ENCODE data around the gene RFTN1. TPM values are rescaled to one million over a fixed set of nuclear protein-coding genes. Genes with fewer than 3 reads are reported as not detected.

RFTN1 gene
- total and polyA plus RNA-seq, 2 donors (not counting 3 experiments of a cell fraction or from before 2014, with no cell fraction given): 40.3 to 43.3 TPM

GRCh38 chr3:16290827-16291196 is 222.7 kb downstream of the RFTN1 start:
- intact Hi-C loops (cut with micrococcal nuclease): loop anchor here (1.0 to 2.0 kb wide), 3 partner anchors 22 to 259 kb away; no protein-coding TSS in a partner anchor
- Histone ChIP-seq H2AFZ (ENCODE audit: low read depth, low read length) (no peak overlapping the region), H3K27me3 (ENCODE audit: control insufficient read depth in 2 of 2, insufficient read depth in 2 of 2, low read length in 2 of 2) (no peaks in the 10 kb centered on the region), H3K4me2 (ENCODE audit: insufficient read depth, low read length) (no peak overlapping the region), H3K9ac (replicated peaks; ENCODE audit: extremely low read depth, insufficient read depth, low read length) (no peak overlapping the region), H3K4me1 (ENCODE audit: control insufficient read depth, extremely low read depth, insufficient read depth, low read length) (peaks cover 2% of the 10 kb centered on the region), H3K4me3 (replicated peaks in 1 of 3; ENCODE audit: insufficient read depth in 1 of 3, low read depth in 1 of 3, low read length in 3 of 3) (no peak overlapping the region), H3K9me1 (replicated peaks; ENCODE audit: control insufficient read depth, extremely low read depth, insufficient read depth, low read length) (no peaks in the 10 kb centered on the region), H3K79me2 (ENCODE audit: control insufficient read depth, insufficient read depth, low read length) (no peaks in the 10 kb centered on the region), H3K9me3 (replicated peaks; ENCODE audit: control insufficient read depth, insufficient read depth, low read length) (no peaks in the 10 kb centered on the region), H3K36me3 (ENCODE audit: control insufficient read depth in 2 of 2, extremely low read depth in 1 of 2, insufficient read depth in 2 of 2, low read length in 2 of 2) (peaks cover 1 to 6% of the 10 kb centered on the region in 2 experiments), H3K27ac (ENCODE audit: insufficient read depth, low read depth, low read length) (no peak overlapping the region), H4K20me1 (replicated peaks; ENCODE audit: control insufficient read depth, extremely low read depth, insufficient read depth, low read length) (no peaks in the 10 kb centered on the region)
- no TSS peak for BruUV-seq (replicated peaks)
- TF ChIP-seq GATA2 (IDR thresholded peaks at IDR 0.05; ENCODE audit: insufficient read depth, insufficient read length, low read depth, low read length) (no peak), POLR2A (IDR thresholded peaks at IDR 0.05; ENCODE audit: low read depth, low read length) (no peak), MYC (IDR thresholded peaks at IDR 0.05; ENCODE audit: low read depth, low read length) (no peak), EZH2 (IDR thresholded peaks at IDR 0.05; ENCODE audit: borderline replicate concordance, low read depth, low read length, severe bottlenecking) (no peak), MAX (IDR thresholded peaks at IDR 0.05; ENCODE audit: insufficient read depth, insufficient read length) (no peak), POLR2AphosphoS5 (IDR thresholded peaks at IDR 0.05; ENCODE audit: insufficient read depth, low read depth, low read length) (no peak), CTCF (IDR thresholded peaks at IDR 0.05; ENCODE audit: extremely low read depth in 1 of 2, insufficient read depth in 1 of 2, low read depth in 1 of 2, low read length in 2 of 2) (no peak), JUN (IDR thresholded peaks at IDR 0.05; ENCODE audit: borderline replicate concordance, insufficient read depth, insufficient read length, low read depth) (no peak), FOS (IDR thresholded peaks at IDR 0.05; ENCODE audit: borderline replicate concordance, insufficient read depth, low read length) (no peak)
- DNase-seq (ENCODE audit: low read depth, low spot score): no peak
- ChIA-PET CTCF (interaction anchor here (0.6 to 4.6 kb wide), 71 partner anchors 10 to 1550 kb away, joined by 3 to 197 read pairs (median 5); partner anchors contain the start of genes DPH3 and OXNAD1), POLR2A (no interaction called here)
- FAIRE-seq: no peak
- dilution Hi-C loops (cut with MboI; ENCODE audit: extremely low pct_ligation_motif_present, low sequenced_read_pairs): no loop called here
